Prostate gland (tissue), 2 donors: Measurements from ENCODE around the gene MED6.

Source experiments
- CTCF ChIP-seq, 4 experiments: fragments of 200-600 bp in 2 of 4; fragments of 450-650 bp in 2 of 4; sonication (generic) in 2 of 4; IDR thresholded peaks; 1 replicate in 3 of 4; 2 replicates in 1 of 4; pipeline ENCODE4 v1.5.1; 2016 to 2019; ENCODE audit warnings: antibody characterized with exemption in 4 of 4, mild to moderate bottlenecking in 2 of 4, moderate library complexity in 2 of 4
- POLR2A ChIP-seq: fragments of 450-650 bp; IDR thresholded peaks from one replicate; pipeline ENCODE4 v1.6.1; 2016; ENCODE audit warnings: antibody characterized with exemption, mild to moderate bottlenecking

GRCh38 chr14:70643967-70644366, 43.5 kb upstream of the MED6 start:
- TF ChIP-seq POLR2A: no peak
- TF ChIP-seq CTCF (IDR thresholded peaks at IDR 0.05): no peak
